A549 (cell line): Measurements from ENCODE around the gene CRYZL1. TPM values are rescaled to one million over a fixed set of nuclear protein-coding genes. Genes with fewer than 3 reads are reported as not detected.

Source experiments
- ATAC-seq, 2 experiments: fragments of 200-7000 bp in 1 of 2; fragments of >200 bp in 1 of 2; cut with Nextera tagmentation in 1 of 2; cut with Tn5 transposase in 1 of 2; 3 replicates each; pipeline versions ENCODE4 v1.8.0 to v1.9.1; 2018 to 2020; ENCODE audit warnings: mild to moderate bottlenecking in 1 of 2, moderate library complexity in 1 of 2
- CTCF ChIA-PET: fragments of 300-600 bp; sonication (Branson Sonifier 250); formaldehyde crosslinking; extraction: SDS; loops from one replicate; lab custom pipeline; 2021; ENCODE audit warnings: antibody characterized with exemption, inconsistent platforms; lab: Yijun Ruan, JAX
- POLR2A ChIA-PET: fragments of 350-600 bp; formaldehyde crosslinking; extraction: SDS; loops from one replicate; lab custom pipeline; 2021; ENCODE audit warnings: antibody characterized with exemption, inconsistent platforms; lab: Yijun Ruan, JAX
- DNase-seq, 2 experiments: peaks; one replicate each; pipeline versions ENCODE4 v3.0.0 to v3.0.0-alpha.2; 2011 to 2016; ENCODE audit warnings: low read depth in 1 of 2, low spot score in 1 of 2
- FAIRE-seq: peaks from 2 replicates; lab custom pipeline; 2011; peaks lifted over from hg19 to GRCh38; lab: Jason Lieb, UNC
- H3K27ac ChIP-seq, 2 experiments: fragments of >200 bp; sonication (Bioruptor Twin); formaldehyde crosslinking; 3 replicates each; pipeline ENCODE4 v1.5.1; 2016 to 2017
- H3K4me1 ChIP-seq: fragments of >200 bp; sonication (Bioruptor Twin); formaldehyde crosslinking; 3 replicates; pipeline ENCODE4 v1.6.1; 2016
- H3K4me2 ChIP-seq: fragments of >200 bp; sonication (Bioruptor Twin); formaldehyde crosslinking; 3 replicates; pipeline ENCODE4 v1.6.1; 2016
- H3K4me3 ChIP-seq: fragments of >200 bp; sonication (Bioruptor Twin); formaldehyde crosslinking; 3 replicates; pipeline ENCODE4 v1.5.1; 2016
- H3K9me3 ChIP-seq: fragments of >200 bp; sonication (Bioruptor Twin); formaldehyde crosslinking; 3 replicates; pipeline ENCODE4 v1.6.1; 2016
- BHLHE40 ChIP-seq: IDR thresholded peaks from 2 replicates; pipeline ENCODE4 v1.6.1; 2012; ENCODE audit warnings: low read depth, low read length, inconsistent platforms
- CBX2 ChIP-seq: fragments of 200-600 bp; sonication (generic); IDR thresholded peaks from 2 replicates; pipeline ENCODE4 v1.6.1; 2016; ENCODE audit warnings: low read depth, mild to moderate bottlenecking, borderline replicate concordance
- CBX8 ChIP-seq: fragments of 200-600 bp; sonication (generic); IDR thresholded peaks from 2 replicates; pipeline ENCODE4 v1.6.1; 2016
- CHD2 ChIP-seq: fragments of 150-350 bp; IDR thresholded peaks from 2 replicates; pipeline ENCODE4 v1.6.1; 2014; ENCODE audit warnings: low read length; ENCODE audit not compliant: partially characterized antibody
- CTCF ChIP-seq: fragments of >200 bp; sonication (Bioruptor Twin); formaldehyde crosslinking; IDR thresholded peaks from 3 replicates; pipeline ENCODE4 v1.5.1; 2016
- E2F6 ChIP-seq: IDR thresholded peaks from 2 replicates; pipeline ENCODE4 v1.6.1; 2012; ENCODE audit warnings: low read depth, borderline replicate concordance
- EHF ChIP-seq: fragments of 250-450 bp; sonication (Bioruptor Pico); IDR thresholded peaks from 2 replicates; pipeline ENCODE4 v1.5.0; 2020; ENCODE audit warnings: mild to moderate bottlenecking
- EHMT2 ChIP-seq: fragments of 200-600 bp; sonication (generic); IDR thresholded peaks from 2 replicates; pipeline ENCODE4 v1.6.1; 2016; ENCODE audit warnings: antibody characterized with exemption, low read depth, mild to moderate bottlenecking, moderate library complexity
- ESRRA ChIP-seq: fragments of 150-350 bp; IDR thresholded peaks from 2 replicates; pipeline ENCODE4 v1.6.1; 2014; ENCODE audit warnings: mild to moderate bottlenecking, low read length, borderline replicate concordance
- HDAC2 ChIP-seq: fragments of 200-600 bp; sonication (generic); IDR thresholded peaks from 2 replicates; pipeline ENCODE4 v1.6.1; 2016
- HOXA7 ChIP-seq: fragments of 250-450 bp; sonication (Bioruptor Pico); IDR thresholded peaks from 2 replicates; pipeline ENCODE4 v1.5.0; 2020; ENCODE audit warnings: mild to moderate bottlenecking, moderate library complexity
- MAFK ChIP-seq: fragments of 450-650 bp; IDR thresholded peaks from 2 replicates; pipeline ENCODE4 v1.6.1; 2014; ENCODE audit not compliant: partially characterized antibody
- MAZ ChIP-seq: fragments of 150-350 bp; IDR thresholded peaks from 2 replicates; pipeline ENCODE4 v1.6.1; 2014; ENCODE audit warnings: antibody characterized with exemption, low read depth, low read length, borderline replicate concordance
- MYC ChIP-seq: IDR thresholded peaks from 2 replicates; pipeline ENCODE4 v1.6.1; 2012; ENCODE audit warnings: mild to moderate bottlenecking, inconsistent platforms, low read length, improper control_type of control experiment, borderline replicate concordance
- NPAS2 ChIP-seq: fragments of 250-450 bp; sonication (Bioruptor Pico); IDR thresholded peaks from 2 replicates; pipeline ENCODE4 v1.8.0; 2022; ENCODE audit warnings: mild to moderate bottlenecking, moderate library complexity, borderline replicate concordance
- RAD21 ChIP-seq, 2 experiments: fragments of >200 bp in 1 of 2; sonication (Bioruptor Twin) in 1 of 2; formaldehyde crosslinking in 1 of 2; IDR thresholded peaks in 1 of 2; conservative IDR thresholded peaks in 1 of 2; 2 replicates in 1 of 2; 3 replicates in 1 of 2; pipeline ENCODE4 v1.6.1; 2012 to 2018; ENCODE audit warnings: inconsistent platforms in 1 of 2
- RARB ChIP-seq: fragments of 250-450 bp; sonication (Bioruptor Pico); IDR thresholded peaks from 2 replicates; pipeline ENCODE4 v1.8.0; 2021; ENCODE audit warnings: mild to moderate bottlenecking, moderate library complexity
- RCOR1 ChIP-seq: fragments of 150-350 bp; IDR thresholded peaks from 2 replicates; pipeline ENCODE4 v1.6.1; 2014; ENCODE audit warnings: antibody characterized with exemption, low read length, low read depth
- RFX5 ChIP-seq: fragments of 450-650 bp; IDR thresholded peaks from 2 replicates; pipeline ENCODE4 v1.7.1; 2014; ENCODE audit warnings: antibody characterized with exemption, mild to moderate bottlenecking, moderate library complexity
- RNF2 ChIP-seq: fragments of 200-600 bp; sonication (generic); IDR thresholded peaks from 2 replicates; pipeline ENCODE4 v1.6.1; 2016; ENCODE audit warnings: low read depth, mild to moderate bottlenecking, antibody characterized with exemption, moderate library complexity, borderline replicate concordance
- SMC3 ChIP-seq: fragments of >200 bp; sonication (Bioruptor Twin); formaldehyde crosslinking; IDR thresholded peaks from 3 replicates; pipeline ENCODE4 v1.6.1; 2018; ENCODE audit warnings: inconsistent platforms
- TFCP2L1 ChIP-seq: fragments of 250-450 bp; sonication (Bioruptor Pico); IDR thresholded peaks from 2 replicates; pipeline ENCODE4 v1.5.0; 2021; ENCODE audit warnings: mild to moderate bottlenecking
- TP53 ChIP-seq: fragments of 250-450 bp; sonication (Bioruptor Pico); IDR thresholded peaks from 2 replicates; pipeline ENCODE4 v1.5.0; 2021; ENCODE audit warnings: mild to moderate bottlenecking, moderate library complexity
- WGBS: methylation state at CpG from one replicate; pipeline ENCODE4 v1.1.6; 2017; ENCODE audit errors: missing lambda C conversion rate; 5-methylcytosine and 5-hydroxymethylcytosine counted together
- polyA plus RNA-seq, 4 experiments: library from polyadenylated mRNA; depleted of rRNA in 3 of 4; stranded (reverse); fragments of >200 nt; fragmentation: RNase III in 1 of 4; extraction: RNeasy Plus Mini Kit Qiagen cat#74134 plus additional on column Dnase treatment in 1 of 4; gene quantifications; 2 replicates in 3 of 4; 3 replicates in 1 of 4; pipeline ENCODE4 v1.2.3, GENCODE V29; 2011 to 2017
- TF ChIP-seq, protein P1 (sequence below): fragments of >200 bp; sonication (Bioruptor Twin); formaldehyde crosslinking; IDR thresholded peaks from 2 replicates; pipeline ENCODE4 v1.6.1; 2016

CRYZL1 gene
- polyA plus RNA-seq, 2 of the 4 experiments (the other 2 are of a cell fraction): 15.2 to 38.9 TPM

- Histone ChIP-seq H3K4me1 (peaks cover 22% of the 10 kb centered on the region), H3K27ac (peak overlapping the region; percentile 97 to 98), H3K4me3 (peak overlapping the region; percentile 79)
- no peak for FAIRE-seq
- DNase-seq: peak in 1 of 2 experiments; percentile 40
- CTCF ChIA-PET: interaction anchor here (0.7 to 0.9 kb wide), 2 partner anchors 17 to 50 kb away, joined by 3 read pairs; partner anchors contain the start of gene DNAJC28
- TF ChIP-seq ESRRA: 0 out of 2 replicates have a peak, but pooled peaks have one; percentile 11
- no peak for TF ChIP-seq MYC
- TF ChIP-seq, all 56 proteins: peak for 1
- POLR2A ChIA-PET: interaction anchor here (0.6 to 1.1 kb wide), 2 partner anchors 37 to 48 kb away, joined by 3 to 8 read pairs; partner anchors contain the start of gene DONSON
- Histone ChIP-seq H3K9me3 (no peaks in the 10 kb centered on the region), H3K4me2 (peak overlapping the region; percentile 90)
- no peak for ATAC-seq
- WGBS: 5% methylated on average over 19 of the region's 19 CpGs
Observed at GRCh38 chr21:33541105-33541711, 100.3 kb downstream of the CRYZL1 start.

- Histone ChIP-seq H3K27ac (peak overlapping the region; percentile 97 to 98), H3K4me2 (peak overlapping the region; percentile 90), H3K4me1 (peaks cover 21% of the 10 kb centered on the region), H3K9me3 (no peaks in the 10 kb centered on the region), H3K4me3 (peak overlapping the region; percentile 79)
- ChIA-PET CTCF (interaction anchor here (0.7 to 0.9 kb wide), 2 partner anchors 16 to 49 kb away, joined by 3 read pairs; partner anchors contain the start of gene DNAJC28), POLR2A (no interaction called here)
- 32% methylated on average over 3 of the region's 3 CpGs for WGBS
- ATAC-seq (no peak), DNase-seq (no peak), FAIRE-seq (no peak)
- TF ChIP-seq RCOR1 (no peak), E2F6 (no peak), TP53 (CRISPR knock-in tag) (no peak), ESRRA (no peak), CBX8 (no peak), MYC (no peak), NPAS2 (no peak), CHD2 (no peak), MAZ (no peak), EHF (CRISPR knock-in tag) (no peak), BHLHE40 (no peak), RAD21 (conservative IDR thresholded peaks at IDR 0.05 in 1 of 2, IDR thresholded peaks at IDR 0.05 in 1 of 2) (no peak), CTCF (no peak), RNF2 (no peak), HDAC2 (no peak), RARB (CRISPR knock-in tag) (no peak)
- TF ChIP-seq, protein P1, sequence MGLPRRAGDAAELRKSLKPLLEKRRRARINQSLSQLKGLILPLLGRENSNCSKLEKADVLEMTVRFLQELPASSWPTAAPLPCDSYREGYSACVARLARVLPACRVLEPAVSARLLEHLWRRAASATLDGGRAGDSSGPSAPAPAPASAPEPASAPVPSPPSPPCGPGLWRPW: no peak
Observed at GRCh38 chr21:33540711-33541104, 100.8 kb downstream of the CRYZL1 start.

- H3K4me2 ChIP-seq: peak overlapping the region; percentile 90; the same call in 2 of the 3 replicates
- no peak for FAIRE-seq
Observed at GRCh38 chr21:33539616-33540015, 101.9 kb downstream of the CRYZL1 start.

More at GRCh38 chr21:33539616-33540015, 101.9 kb downstream of the CRYZL1 start:
- no peaks in the 10 kb centered on the region for H3K9me3 ChIP-seq
- H3K4me3 ChIP-seq: no peak overlapping the region
- 92% methylated on average over 4 of the region's 4 CpGs for WGBS
- no peak overlapping the region for H3K27ac ChIP-seq
- ATAC-seq (no peak), DNase-seq (no peak)
- TF ChIP-seq CBX8 (no peak), TP53 (CRISPR knock-in tag) (no peak), MAFK (no peak), HOXA7 (CRISPR knock-in tag) (no peak), EHMT2 (no peak), RFX5 (no peak), SMC3 (no peak), CBX2 (no peak), TFCP2L1 (CRISPR knock-in tag) (no peak), MAZ (no peak)
- TF ChIP-seq, protein P1: no peak
- POLR2A ChIA-PET: no interaction called here
- CTCF ChIA-PET: no interaction called here
- peaks cover 12% of the 10 kb centered on the region for H3K4me1 ChIP-seq
